AG20443 (cell line): ENCODE results near the gene NDFIP1.

Source experiments
- DNase-seq: peaks from one replicate; pipeline ENCODE4 v3.0.0; 2012; ENCODE audit warnings: low spot score, mixed read lengths

NDFIP1 gene

DNA sequence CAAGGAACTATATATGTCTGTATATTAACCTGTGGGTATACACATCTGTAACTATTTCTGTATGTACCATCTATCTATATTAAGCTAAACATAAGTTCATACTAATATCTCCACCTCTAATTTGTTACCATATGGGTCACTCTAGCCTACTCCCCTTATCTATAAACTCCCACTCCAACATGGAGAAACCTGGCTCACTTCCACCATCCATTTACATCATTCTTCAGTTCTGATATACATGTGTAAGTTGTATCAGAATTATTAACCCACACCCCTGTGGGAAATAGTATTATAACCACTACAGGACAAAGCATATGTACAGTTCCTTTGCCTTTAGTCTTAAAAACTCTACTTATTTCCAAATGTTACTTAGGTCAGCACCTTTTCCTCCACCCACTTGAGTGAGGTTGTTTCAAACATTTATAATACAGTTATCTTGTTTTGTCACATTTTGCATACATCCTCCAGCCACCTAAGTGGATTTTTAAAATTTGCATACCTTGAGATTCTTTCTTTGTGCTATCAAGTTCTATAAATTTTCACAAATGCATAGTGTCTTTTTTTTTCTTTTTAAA lies 10.6 kb downstream of the NDFIP1 start:
- no peak for DNase-seq

DNA sequence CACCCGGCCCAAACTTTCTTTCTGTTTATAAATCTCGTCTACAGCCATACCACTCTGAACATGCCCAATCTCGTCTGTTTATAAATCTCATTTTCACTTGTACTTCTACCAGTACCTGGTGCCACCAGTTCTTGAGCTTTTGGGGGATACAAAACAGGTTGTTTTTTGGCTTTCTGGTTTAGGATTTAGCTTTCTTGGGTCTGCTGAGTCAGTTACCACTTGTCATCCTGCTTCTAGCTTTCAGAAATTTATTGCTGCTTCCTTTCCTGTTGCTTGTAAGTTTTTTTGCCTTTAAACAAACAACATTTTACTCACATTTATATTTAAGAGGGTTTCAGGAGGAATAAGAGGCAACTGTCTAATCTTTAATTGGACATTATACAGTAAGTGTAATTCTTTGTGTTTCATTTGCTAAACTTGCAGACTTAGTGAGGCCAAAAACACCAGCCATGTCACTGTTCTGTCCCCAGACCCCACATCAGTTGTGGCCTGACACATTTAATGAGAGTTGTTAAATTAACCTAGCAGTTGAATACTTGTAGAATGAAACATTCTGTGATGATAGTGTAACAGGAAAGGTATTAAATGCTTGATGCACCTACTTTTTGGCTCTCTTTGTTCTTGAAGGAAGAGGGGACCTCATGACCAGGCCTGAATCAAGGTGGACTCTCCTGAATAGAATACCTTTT lies 11.8 kb downstream of the NDFIP1 start:
- DNase-seq = no peak

DNA sequence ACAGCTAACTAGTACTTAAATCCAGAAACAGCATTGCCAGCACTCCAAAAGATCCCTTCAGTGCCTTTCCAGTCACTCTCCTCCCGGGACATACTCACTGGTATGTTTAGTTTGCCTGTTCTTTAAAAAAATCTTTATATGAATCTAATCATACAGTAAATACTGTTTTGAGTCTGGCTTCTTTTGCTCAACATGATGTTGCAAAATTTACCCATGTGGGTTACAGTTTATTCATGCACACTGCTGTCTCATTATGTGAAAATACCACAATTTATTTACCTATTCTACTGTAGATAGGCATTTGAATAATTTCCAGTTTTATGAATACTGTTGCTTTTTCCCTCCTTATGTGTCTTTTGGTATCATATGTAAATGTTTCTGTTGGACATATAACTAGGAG lies 13.5 kb downstream of the NDFIP1 start:
- DNase-seq = no peak

DNA sequence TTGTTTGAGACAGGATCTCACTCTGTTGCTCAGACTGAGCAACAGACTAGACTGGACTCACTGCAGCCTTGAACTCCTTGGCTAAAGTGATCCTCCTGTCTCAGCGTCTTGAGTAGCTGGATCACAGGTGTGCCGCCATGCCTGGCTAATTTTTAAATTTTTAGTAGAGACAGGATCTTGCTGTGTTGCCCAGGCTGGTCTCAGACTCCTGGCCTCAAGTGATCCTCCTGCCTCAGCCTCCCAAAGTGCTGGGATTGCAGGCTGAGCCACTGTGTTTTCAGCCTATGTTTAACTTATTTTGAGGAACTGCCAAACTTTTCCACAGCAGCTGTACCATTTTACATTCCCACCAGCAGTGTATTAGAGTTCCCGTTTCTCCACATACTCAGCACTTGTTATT lies 16.8 kb downstream of the NDFIP1 start:
- DNase-seq = no peak

DNA sequence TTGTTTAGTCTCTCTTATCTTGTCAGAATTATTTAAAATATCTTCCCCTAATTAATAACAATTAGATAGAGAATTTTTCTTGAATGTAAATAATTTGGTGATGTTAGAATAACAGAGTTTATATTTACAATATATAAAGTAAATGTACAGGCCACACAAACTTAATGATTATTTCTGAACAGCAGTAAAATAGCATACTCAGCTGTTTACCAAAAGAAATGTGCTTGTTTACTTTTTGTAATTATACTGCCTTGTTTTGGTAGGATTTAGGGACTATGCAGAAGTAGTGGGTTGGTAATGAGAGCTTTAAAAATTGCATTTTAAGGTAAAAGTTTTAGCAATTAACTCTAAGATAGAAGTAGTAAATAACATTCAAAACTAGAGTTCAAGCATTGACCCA lies 17.4 kb downstream of the NDFIP1 start:
- DNase-seq = no peak

DNA sequence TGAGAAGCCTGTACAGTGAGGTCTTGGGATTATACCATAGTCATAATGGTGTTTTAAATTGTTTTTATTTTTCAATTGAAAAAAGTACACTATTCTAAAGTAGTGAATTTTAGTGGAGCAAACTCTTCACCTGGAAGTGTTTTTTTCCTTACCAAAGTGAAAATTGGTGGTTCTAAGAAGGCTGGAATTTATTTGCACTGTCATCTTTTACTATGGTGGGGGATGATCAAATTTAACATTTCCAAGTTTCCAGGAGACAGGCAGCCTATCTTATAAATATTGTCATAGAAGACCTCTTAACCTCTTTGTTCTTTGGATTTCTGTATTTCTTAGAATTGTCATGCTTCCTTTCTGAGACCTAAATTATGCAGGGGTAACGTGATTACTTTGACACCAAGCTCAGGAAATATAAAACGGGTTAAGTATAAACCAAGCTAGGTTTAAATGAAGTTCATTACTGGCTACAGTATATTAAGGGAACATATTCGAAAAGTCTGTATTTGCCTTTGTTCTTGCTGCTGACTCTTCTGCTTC lies 20.2 kb downstream of the NDFIP1 start:
- DNase-seq = no peak

DNA sequence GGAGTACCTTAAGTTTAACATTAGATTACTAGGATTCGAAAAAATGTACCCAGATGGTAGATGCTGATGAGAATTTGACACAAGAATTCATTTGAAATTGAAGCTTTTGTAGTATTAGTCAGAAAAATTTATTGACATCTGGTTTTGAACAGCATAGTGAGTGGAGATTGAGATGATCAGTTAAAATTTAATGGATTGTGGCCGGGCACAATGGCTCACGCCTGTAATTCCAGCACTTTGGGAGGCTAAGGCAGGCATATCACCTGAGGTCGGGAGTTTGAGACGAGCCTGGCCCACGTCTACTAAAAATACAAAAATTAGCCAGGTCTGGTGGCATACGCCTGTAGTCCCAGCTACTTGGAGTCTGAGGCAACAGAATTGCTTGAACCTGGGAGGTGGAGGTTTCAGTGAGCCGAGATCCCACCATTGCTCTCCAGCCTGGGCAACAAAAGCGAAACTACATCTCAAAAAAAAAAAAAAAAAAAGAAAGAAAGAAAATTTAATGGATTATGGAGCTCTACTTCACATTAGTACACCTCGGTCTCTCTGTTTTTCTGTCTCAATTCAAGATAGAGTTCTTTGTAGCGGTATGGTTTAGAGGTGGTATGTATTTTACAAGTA lies 21.0 kb downstream of the NDFIP1 start:
- DNase-seq = no peak

DNA sequence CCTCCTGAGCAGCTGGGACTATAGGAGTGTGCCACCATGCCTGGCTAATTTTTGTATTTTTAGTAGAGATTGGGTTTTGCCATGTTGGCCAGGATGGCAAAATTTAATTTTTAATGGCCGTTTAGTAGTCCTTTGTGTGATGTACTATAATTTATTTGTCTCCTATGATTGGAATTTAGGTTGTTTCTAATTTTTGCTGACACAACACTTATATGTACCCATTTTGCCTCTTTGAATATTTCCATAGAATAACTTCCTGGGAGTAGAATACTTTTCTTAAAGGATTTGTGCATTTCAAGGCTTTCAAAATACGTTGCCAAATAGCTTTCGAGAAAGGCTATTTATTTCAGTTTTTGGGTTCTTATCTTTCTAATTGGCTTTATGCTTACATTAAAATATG lies 22.8 kb downstream of the NDFIP1 start:
- DNase-seq = no peak

DNA sequence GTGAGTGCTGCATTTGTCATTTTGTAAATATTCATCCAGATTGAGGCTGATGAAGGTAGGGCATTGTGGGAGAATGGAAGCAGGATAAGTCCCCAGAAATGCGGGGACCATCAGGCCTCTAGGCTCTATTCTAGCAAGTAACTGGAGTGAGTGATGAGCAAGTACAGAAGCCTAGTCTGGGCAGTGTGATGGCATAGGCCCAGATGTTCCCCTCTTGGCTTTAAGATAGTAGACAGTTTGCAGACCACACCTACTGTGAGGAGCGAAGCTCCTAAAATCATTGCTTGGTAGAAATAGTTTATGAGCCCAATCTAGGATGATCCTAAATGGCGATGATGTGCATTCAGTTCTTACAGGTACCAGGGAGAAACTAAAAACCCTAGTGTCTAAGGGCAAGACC lies 24.3 kb downstream of the NDFIP1 start:
- no peak for DNase-seq

DNA sequence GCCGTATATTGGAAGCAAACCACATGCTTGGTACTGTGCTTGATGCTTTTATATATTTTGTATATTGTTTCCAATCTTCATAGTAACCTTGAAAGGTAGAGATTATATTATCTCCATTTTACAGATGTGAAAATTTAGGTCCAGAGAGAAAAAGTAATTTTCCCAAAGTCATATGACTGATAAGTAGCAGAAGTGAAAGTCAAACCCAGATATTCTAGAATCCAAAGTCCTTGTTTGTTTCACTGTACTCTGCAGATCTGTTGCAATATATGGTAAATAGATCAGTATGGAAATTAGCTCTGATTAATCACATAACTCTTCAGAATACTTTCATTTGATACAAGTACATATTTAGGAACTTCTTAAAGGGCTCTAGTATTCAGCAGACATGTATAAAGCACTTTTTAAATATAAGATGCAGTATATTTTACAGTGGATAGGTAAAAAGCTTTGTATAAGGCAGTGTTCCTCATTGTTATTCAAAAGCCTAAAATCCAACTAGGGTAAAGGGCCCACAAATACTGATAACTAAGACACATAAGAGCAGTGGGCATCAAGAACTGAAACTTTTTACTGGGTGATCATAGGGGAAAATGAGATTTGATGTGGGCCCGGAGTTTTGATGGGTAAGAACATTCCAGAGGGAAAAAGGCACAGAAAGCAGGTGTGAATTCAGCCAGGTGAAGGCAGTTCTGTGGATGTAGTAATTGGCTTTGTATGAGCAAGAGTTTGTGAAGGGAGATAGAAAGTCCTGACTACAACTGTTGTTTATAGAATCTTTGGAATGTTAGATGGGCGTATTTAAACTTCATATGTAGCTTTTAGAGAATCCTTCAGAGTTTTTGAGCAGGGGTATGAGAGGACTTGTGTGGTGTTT lies 25.0 kb downstream of the NDFIP1 start:
- no peak for DNase-seq

DNA sequence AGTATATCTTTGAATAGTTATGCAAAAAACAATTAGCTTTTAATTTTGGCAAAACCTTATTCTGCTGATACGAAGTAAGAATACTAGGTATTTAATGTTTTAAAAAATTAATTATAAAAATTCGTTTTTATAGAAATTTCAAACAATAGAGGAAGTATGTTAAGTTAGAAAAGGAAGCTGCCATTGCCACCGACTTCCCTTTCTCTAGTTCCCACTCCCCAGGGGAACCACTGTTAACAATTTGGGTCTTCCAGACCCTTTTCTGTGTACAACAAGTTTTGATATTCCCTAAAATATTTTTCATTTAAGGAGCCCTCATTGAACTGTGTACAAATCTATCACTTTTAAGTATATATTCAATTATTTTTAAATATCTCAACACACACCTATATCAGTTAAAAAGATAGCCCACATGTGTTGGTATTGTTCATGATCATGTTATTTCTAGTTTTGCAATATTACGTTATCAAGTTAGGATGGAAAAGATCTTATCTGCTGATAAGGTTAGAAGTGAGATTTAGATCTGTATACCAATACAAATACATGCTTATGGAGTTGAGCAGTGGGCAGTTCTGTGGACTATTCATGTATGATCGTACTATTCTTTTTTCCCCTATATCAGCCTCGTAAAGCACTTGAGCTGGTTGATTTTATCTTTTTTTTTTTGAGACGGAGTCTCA lies 25.9 kb downstream of the NDFIP1 start:
- DNase-seq = no peak

DNA sequence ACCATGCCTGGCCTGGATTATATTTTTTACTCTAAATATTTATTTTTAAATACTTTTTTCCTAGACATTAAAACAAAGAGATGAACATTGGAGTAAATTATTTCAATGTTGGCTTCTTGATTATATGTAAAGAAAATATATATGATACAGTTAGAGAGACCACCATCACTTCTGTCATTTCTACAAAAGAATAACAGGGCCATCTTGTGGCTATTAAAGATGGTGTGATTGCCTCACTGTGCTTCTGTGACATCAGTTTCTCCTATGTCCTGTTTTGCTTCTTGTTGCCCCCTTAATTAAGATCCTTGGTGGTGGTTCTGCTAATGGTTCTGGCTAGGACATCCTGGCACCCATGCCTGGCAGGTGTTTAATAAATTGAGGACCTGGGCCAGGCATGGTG lies 32.9 kb downstream of the NDFIP1 start:
- DNase-seq = no peak

DNA sequence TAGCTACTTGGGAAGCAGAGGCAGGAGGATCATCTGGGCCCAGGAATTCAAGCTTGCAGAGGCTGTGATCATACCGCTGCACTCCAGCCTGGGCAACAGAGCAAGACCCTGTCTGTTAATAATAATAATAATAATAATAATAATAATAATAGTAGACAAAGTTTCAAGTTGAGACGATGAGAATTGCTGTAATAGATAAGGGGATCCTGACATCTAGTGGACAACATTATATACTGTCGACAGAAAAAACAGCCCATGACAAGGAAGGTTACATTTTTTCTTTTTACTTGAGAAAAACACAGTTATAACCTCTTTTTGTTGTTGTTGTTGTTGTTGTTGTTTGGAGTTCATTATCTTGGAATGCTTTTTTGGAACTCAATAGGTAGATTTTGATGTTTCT lies 35.3 kb downstream of the NDFIP1 start:
- DNase-seq = peak; percentile 55

DNA sequence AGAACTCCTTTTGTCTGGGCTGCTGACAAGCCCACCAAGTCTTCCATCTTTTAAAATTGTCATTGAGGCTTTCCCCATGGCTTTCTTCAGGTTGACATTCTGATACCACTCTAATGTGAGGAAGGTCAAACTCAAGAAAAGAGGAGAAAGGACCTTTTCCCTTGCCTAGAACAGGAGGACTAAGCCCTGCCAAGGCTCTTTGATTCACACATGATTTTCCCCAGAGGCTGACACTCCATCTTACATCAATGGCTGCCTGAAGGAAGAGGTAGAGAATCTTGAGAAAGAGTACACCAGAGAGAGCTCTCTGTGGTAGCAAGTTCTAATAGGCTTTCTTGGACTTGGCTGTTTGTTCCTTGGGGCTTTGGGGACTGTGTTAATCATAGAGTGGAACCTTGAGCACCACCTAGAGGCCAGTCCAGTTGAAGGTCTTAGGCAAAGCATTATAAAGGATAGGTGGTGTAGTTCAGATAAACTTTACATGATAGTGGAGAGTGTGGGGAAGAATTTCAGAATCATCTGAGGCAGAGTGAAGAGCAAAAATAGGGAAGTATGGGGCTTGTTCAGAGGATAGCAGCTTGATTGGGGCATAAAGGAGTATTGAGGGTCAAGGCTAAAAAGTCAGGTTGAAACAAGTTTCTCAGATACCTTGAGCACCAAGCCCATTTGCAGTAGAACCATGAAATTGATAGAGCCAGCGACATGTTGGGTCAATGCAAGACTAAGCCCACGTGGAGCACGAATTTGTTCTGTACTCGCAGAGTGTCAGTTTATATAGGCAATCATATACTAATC lies 36.7 kb downstream of the NDFIP1 start:
- DNase-seq = peak; percentile 78

DNA sequence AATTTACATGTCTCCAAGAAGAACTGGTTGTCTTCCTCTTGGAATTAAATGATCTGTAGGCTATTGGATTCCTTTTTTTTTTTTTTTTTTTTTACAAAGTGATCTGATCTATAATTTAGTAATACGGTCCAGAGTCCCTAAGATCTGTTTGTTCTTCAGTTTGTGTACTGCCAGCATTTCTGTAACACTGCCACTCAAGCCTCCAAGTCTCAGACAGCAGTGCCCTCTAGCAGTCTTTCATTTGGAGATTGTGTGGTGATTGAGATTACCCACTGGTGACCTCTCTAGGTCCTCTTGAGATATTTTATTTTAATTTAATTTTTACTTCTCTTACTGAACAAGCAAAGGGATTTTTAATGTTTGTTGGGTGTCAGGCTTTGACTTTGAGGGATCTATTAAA lies 40.8 kb downstream of the NDFIP1 start:
- no peak for DNase-seq

DNA sequence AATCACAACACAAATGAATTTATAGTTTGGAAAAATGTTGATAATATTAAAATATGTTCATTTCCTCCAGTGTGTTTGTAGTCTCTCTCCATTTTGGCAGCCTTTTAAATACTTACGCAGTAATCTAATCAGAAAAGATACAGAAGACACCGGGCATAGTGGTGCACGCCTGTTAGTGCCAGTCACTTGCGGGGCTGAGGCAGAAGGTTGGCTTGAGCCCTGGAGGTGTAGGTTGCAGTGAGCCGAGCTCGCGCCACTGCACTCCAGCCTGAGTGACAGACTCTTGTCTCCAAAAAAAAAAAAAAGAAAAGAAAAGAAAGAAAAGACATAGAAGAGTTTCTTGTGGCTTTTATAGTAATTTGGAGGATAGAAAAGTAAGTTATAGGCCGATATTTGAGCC lies 41.9 kb downstream of the NDFIP1 start:
- no peak for DNase-seq

DNA sequence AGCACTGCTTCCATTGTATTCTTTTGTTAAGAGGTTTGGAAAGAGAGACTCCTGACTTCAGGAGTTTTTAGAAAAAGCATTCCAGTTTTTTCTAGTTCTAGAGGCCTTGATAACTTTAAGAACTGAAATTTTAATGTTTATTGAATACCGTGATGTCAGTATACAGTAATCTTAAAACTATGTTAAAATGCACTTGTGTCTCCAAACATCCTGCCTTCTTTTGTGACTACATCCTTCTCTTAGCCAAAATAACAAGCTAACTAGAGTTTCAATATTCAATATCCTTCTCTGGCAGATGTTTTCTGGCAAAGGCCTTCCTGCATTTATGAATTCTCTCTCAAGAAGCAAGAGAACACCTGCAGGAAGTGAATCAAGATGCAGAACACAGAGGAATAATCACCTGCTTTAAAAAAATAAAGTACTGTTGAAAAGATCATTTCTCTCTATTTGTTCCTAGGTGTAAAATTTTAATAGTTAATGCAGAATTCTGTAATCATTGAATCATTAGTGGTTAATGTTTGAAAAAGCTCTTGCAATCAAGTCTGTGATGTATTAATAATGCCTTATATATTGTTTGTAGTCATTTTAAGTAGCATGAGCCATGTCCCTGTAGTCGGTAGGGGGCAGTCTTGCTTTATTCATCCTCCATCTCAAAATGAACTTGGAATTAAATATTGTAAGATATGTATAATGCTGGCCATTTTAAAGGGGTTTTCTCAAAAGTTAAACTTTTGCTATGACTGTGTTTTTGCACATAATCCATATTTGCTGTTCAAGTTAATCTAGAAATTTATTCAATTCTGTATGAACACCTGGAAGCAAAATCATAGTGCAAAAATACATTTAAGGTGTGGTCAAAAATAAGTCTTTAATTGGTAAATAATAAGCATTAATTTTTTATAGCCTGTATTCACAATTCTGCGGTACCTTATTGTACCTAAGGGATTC lies 43.1 kb downstream of the NDFIP1 start:
- peak; percentile 51 for DNase-seq

DNA sequence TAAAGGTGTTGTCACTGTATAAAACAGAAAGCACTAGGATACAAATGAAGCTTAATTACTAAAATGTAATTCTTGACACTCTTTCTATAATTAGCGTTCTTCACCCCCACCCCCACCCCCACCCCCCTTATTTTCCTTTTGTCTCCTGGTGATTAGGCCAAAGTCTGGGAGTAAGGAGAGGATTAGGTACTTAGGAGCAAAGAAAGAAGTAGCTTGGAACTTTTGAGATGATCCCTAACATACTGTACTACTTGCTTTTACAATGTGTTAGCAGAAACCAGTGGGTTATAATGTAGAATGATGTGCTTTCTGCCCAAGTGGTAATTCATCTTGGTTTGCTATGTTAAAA lies 43.8 kb downstream of the NDFIP1 start:
- DNase-seq = no peak

DNA sequence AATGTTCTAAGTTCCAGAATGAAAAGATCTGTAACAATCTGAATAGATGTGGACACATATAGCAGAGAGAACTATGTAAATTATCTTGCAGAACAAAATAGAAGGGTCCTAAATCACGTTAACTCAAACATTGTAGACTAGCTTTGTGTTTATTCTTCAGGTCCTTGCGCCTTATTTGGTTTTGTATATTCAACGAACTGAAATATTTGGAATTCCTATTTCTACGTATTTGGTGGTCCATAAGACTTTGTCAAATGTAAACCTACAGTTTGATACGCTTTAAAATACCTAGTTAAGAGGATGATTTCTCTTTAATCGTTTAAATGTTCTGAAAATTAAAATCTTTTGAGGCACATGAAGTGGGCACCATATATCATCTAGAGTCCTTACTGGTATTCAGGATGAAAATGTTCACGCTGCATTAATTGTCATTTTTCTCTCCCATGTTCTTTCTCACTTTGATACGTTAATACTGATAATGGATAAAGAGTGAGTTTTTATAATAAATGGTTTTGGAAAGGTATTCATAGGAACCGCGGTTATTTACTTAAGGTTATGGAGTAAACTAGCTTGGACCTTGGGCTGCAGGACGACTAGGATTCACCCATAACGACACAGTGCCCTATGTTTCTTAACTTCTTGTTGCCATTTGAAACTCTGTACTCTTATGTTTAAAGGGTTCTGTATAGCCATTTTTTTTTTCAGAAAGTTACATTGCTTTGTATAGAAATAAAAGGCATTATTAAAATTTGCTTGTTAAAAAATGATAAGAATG lies 45.3 kb downstream of the NDFIP1 start:
- DNase-seq = no peak
